Spinal cord (tissue), 10 donors: Measurements from ENCODE around the gene ZDHHC20. TPM values are rescaled to one million over a fixed set of nuclear protein-coding genes. Genes with fewer than 3 reads are reported as not detected.
A peak's percentile ranks its signal among the peaks of the same experiment; 100 is the strongest.

Experiments
- DNase-seq, 6 donors: peaks; one replicate each; pipeline versions ENCODE4 v3.0.0 to v3.0.0-alpha.2; 2013 to 2015; ENCODE audit warnings: low spot score in 6 of 6, low read depth in 4 of 6
- H3K27ac ChIP-seq: one replicate; pipeline ENCODE4 v1.5.1; 2013; ENCODE audit warnings: low read depth, low read length, control low read depth
- H3K27me3 ChIP-seq: one replicate; pipeline ENCODE4 v1.6.1; 2013; ENCODE audit warnings: low read length; ENCODE audit not compliant: control insufficient read depth, insufficient read depth
- H3K36me3 ChIP-seq: one replicate; pipeline ENCODE4 v1.6.1; 2013; ENCODE audit warnings: low read length; ENCODE audit not compliant: control insufficient read depth, insufficient read depth
- H3K4me1 ChIP-seq: one replicate; pipeline ENCODE4 v1.6.1; 2013; ENCODE audit warnings: low read length; ENCODE audit not compliant: control insufficient read depth, insufficient read depth
- H3K4me3 ChIP-seq: one replicate; pipeline ENCODE4 v1.5.1; 2013; ENCODE audit warnings: low read depth, low read length, control low read depth
- H3K9me3 ChIP-seq: one replicate; pipeline ENCODE4 v1.6.1; 2013; ENCODE audit warnings: low read length; ENCODE audit not compliant: control insufficient read depth, insufficient read depth
- WGBS: methylation state at CpG from one replicate; pipeline ENCODE4 v1.1.5; 2013; ENCODE audit warnings: missing lambda C conversion rate; ENCODE audit not compliant: insufficient coverage; 5-methylcytosine and 5-hydroxymethylcytosine counted together
- polyA plus RNA-seq, 2 donors: library from polyadenylated mRNA; unstranded; fragments of 120-200 nt; gene quantifications; one replicate each; pipeline ENCODE4 v1.2.1, GENCODE V29; 2013; ENCODE audit not compliant: insufficient read length in 2 of 2
- total RNA-seq, 2 donors: library from RNA; depleted of rRNA in 1 of 2; stranded (reverse); fragments of 120-200 nt in 1 of 2; fragments of >200 nt in 1 of 2; gene quantifications; one replicate each; pipeline versions ENCODE4 v1.2.3 to v1.2.4, GENCODE V29; 2013 to 2014
- donor health status: healthy.

ZDHHC20 gene
- total and polyA plus RNA-seq, 4 donors = 34.4 to 124 (median 40.8) TPM

GRCh38 chr13:21338639-21339278 lies 120.3 kb downstream of the ZDHHC20 start:
- no peak overlapping the region for H3K4me3 ChIP-seq
- peaks cover 21% of the 10 kb centered on the region for H3K4me1 ChIP-seq
- no peak overlapping the region for H3K27ac ChIP-seq
- H3K36me3 ChIP-seq = no peaks in the 10 kb centered on the region
- H3K9me3 ChIP-seq = no peaks in the 10 kb centered on the region
- 20% methylated on average over 3 of the region's 4 CpGs for WGBS
- no peak for DNase-seq
- no peaks in the 10 kb centered on the region for H3K27me3 ChIP-seq

GRCh38 chr13:21338156-21338555 lies 120.9 kb downstream of the ZDHHC20 start:
- H3K27me3 ChIP-seq = no peaks in the 10 kb centered on the region
- no peak overlapping the region for H3K27ac ChIP-seq
- H3K9me3 ChIP-seq = no peaks in the 10 kb centered on the region
- no peaks in the 10 kb centered on the region for H3K36me3 ChIP-seq
- 83% methylated on average over 6 of the region's 6 CpGs for WGBS
- peaks cover 21% of the 10 kb centered on the region for H3K4me1 ChIP-seq
- no peak overlapping the region for H3K4me3 ChIP-seq
- DNase-seq = no peak

GRCh38 chr13:21336609-21337349 lies 122.3 kb downstream of the ZDHHC20 start:
- peaks cover 12% of the 10 kb centered on the region for H3K4me1 ChIP-seq
- no peaks in the 10 kb centered on the region for H3K27me3 ChIP-seq
- no peaks in the 10 kb centered on the region for H3K36me3 ChIP-seq
- DNase-seq = peak in 1 of 6 donors; percentile 60
- H3K4me3 ChIP-seq = no peak overlapping the region
- H3K9me3 ChIP-seq = no peaks in the 10 kb centered on the region
- 62% methylated on average over 10 of the region's 10 CpGs for WGBS
- H3K27ac ChIP-seq = no peak overlapping the region

GRCh38 chr13:21333186-21333585 lies 125.9 kb downstream of the ZDHHC20 start:
- Histone ChIP-seq H3K9me3 (no peaks in the 10 kb centered on the region), H3K4me3 (no peak overlapping the region), H3K4me1 (peaks cover 10% of the 10 kb centered on the region), H3K36me3 (no peaks in the 10 kb centered on the region), H3K27me3 (no peaks in the 10 kb centered on the region), H3K27ac (no peak overlapping the region)
- no CpG with 5 or more reads among the region's 2 CpGs for WGBS
- no peak for DNase-seq

GRCh38 chr13:21330126-21330861 lies 128.8 kb downstream of the ZDHHC20 start:
- Histone ChIP-seq H3K27ac (no peak overlapping the region), H3K4me3 (no peak overlapping the region), H3K9me3 (no peaks in the 10 kb centered on the region), H3K27me3 (no peaks in the 10 kb centered on the region), H3K36me3 (no peaks in the 10 kb centered on the region), H3K4me1 (peaks cover 25% of the 10 kb centered on the region)
- no peak for DNase-seq
- 71% methylated on average over 7 of the region's 8 CpGs for WGBS

- 90% methylated on average over 3 of the region's 6 CpGs for WGBS
- no peak for DNase-seq
Measured at GRCh38 chr13:21328836-21329477, 130.1 kb downstream of the ZDHHC20 start.

GRCh38 chr13:21328201-21328600 lies 130.9 kb downstream of the ZDHHC20 start:
- Histone ChIP-seq H3K27me3 (no peaks in the 10 kb centered on the region), H3K9me3 (no peaks in the 10 kb centered on the region), H3K4me3 (no peak overlapping the region), H3K36me3 (no peaks in the 10 kb centered on the region), H3K4me1 (peaks cover 25% of the 10 kb centered on the region), H3K27ac (no peak overlapping the region)
- DNase-seq = no peak
- WGBS = 31% methylated on average over 6 of the region's 6 CpGs

More at GRCh38 chr13:21328836-21329477, 130.1 kb downstream of the ZDHHC20 start:
- Histone ChIP-seq H3K4me1 (peaks cover 25% of the 10 kb centered on the region), H3K27me3 (no peaks in the 10 kb centered on the region), H3K36me3 (no peaks in the 10 kb centered on the region), H3K27ac (no peak overlapping the region), H3K9me3 (no peaks in the 10 kb centered on the region), H3K4me3 (no peak overlapping the region)

GRCh38 chr13:21326155-21327031 lies 132.7 kb downstream of the ZDHHC20 start:
- H3K9me3 ChIP-seq = no peaks in the 10 kb centered on the region
- H3K36me3 ChIP-seq = no peaks in the 10 kb centered on the region
- DNase-seq = peak in 2 of 6 donors; percentile 66 to 85
- WGBS = 3% methylated on average over 48 of the region's 52 CpGs
- peak overlapping the region; percentile 33 for H3K4me3 ChIP-seq
- H3K27me3 ChIP-seq = no peaks in the 10 kb centered on the region
- H3K4me1 ChIP-seq = peaks cover 31% of the 10 kb centered on the region
- H3K27ac ChIP-seq = no peak overlapping the region

- Histone ChIP-seq H3K9me3 (no peaks in the 10 kb centered on the region), H3K36me3 (peaks cover 11% of the 10 kb centered on the region), H3K27ac (no peak overlapping the region), H3K4me1 (peaks cover 35% of the 10 kb centered on the region), H3K4me3 (no peak overlapping the region), H3K27me3 (no peaks in the 10 kb centered on the region)
- WGBS = 75% methylated on average over 3 of the region's 3 CpGs
- no peak for DNase-seq
Measured at GRCh38 chr13:21324803-21325202, 134.3 kb downstream of the ZDHHC20 start.
